H1 (cell line): ENCODE measurements around the gene HELZ2. TPM values are rescaled to one million over a fixed set of nuclear protein-coding genes. Genes with fewer than 3 reads are reported as not detected.

Experiments used
- CTCF ChIA-PET: fragments of 300-600 bp; sonication (Branson Sonifier 250); formaldehyde crosslinking; loops from one replicate; lab custom pipeline; 2021; ENCODE audit not compliant: partially characterized antibody; lab: Charles Lee
- POLR2A ChIA-PET: fragments of 300-600 bp; sonication (Branson Sonifier 250); formaldehyde crosslinking; loops from one replicate; lab custom pipeline; 2021; ENCODE audit warnings: inconsistent platforms; ENCODE audit not compliant: partially characterized antibody; lab: Charles Lee
- DNase-seq, 2 experiments: peaks; one replicate each; pipeline versions ENCODE4 v3.0.0 to v3.0.0-alpha.2; 2010 to 2022; ENCODE audit warnings: low spot score in 2 of 2, low read depth in 1 of 2, mixed read lengths in 1 of 2
- FAIRE-seq: peaks from 2 replicates; lab custom pipeline; 2011; peaks lifted over from hg19 to GRCh38; lab: Jason Lieb, UNC
- H2AFZ ChIP-seq: 2 replicates; pipeline ENCODE4 v1.8.1; 2012; ENCODE audit warnings: low read length, inconsistent platforms
- H2AK5ac ChIP-seq: 2 replicates; pipeline ENCODE4 v1.6.1; 2013; ENCODE audit warnings: low read depth, low read length
- H2BK120ac ChIP-seq: replicated peaks from 2 replicates; pipeline ENCODE3; 2013; ENCODE audit warnings: low read depth, low read length, inconsistent platforms
- H2BK12ac ChIP-seq: 2 replicates; pipeline ENCODE4 v1.6.1; 2013; ENCODE audit warnings: low read depth, low read length
- H2BK15ac ChIP-seq: 2 replicates; pipeline ENCODE4 v1.6.1; 2013; ENCODE audit warnings: low read length
- H2BK20ac ChIP-seq: 2 replicates; pipeline ENCODE4 v1.6.1; 2013; ENCODE audit warnings: low read length
- H2BK5ac ChIP-seq: 2 replicates; pipeline ENCODE4 v1.6.1; 2013; ENCODE audit warnings: low read depth, low read length
- H3K14ac ChIP-seq: 2 replicates; pipeline ENCODE4 v1.6.1; 2013; ENCODE audit warnings: inconsistent platforms; ENCODE audit not compliant: insufficient read length
- H3K18ac ChIP-seq: 2 replicates; pipeline ENCODE4 v1.6.1; 2013; ENCODE audit warnings: low read length; ENCODE audit errors: extremely low read depth
- H3K23ac ChIP-seq: 2 replicates; pipeline ENCODE4 v1.6.1; 2013; ENCODE audit warnings: inconsistent platforms; ENCODE audit not compliant: insufficient read length
- H3K23me2 ChIP-seq: 2 replicates; pipeline ENCODE4 v1.6.1; 2013; ENCODE audit warnings: low read depth, low read length
- H3K27ac ChIP-seq: 2 replicates; pipeline ENCODE4 v1.6.1; 2011; ENCODE audit warnings: low read depth, low read length, inconsistent platforms
- H3K27me3 ChIP-seq, 4 experiments: replicated peaks in 1 of 4; 1 replicate in 1 of 4; 2 replicates in 3 of 4; pipeline versions ENCODE4 v1.6.1 to v1.8.1; 2011 to 2013; ENCODE audit warnings: low read length in 3 of 4, mild to moderate bottlenecking in 3 of 4, inconsistent platforms in 2 of 4, mixed read lengths in 2 of 4, moderate library complexity in 1 of 4; ENCODE audit not compliant: control insufficient read depth in 3 of 4, insufficient read depth in 3 of 4; ENCODE audit errors: extremely low read depth in 1 of 4
- H3K36me3 ChIP-seq, 4 experiments: 2 replicates each; pipeline versions ENCODE4 v1.6.1 to v1.8.1; 2011 to 2013; ENCODE audit warnings: mild to moderate bottlenecking in 4 of 4, low read length in 3 of 4, moderate library complexity in 2 of 4, control low read depth in 1 of 4, inconsistent platforms in 1 of 4; ENCODE audit not compliant: insufficient read depth in 4 of 4, control insufficient read depth in 2 of 4
- H3K4ac ChIP-seq: replicated peaks from 2 replicates; pipeline ENCODE3; 2013; ENCODE audit warnings: low read length, low read depth, mixed read lengths, inconsistent platforms; ENCODE audit not compliant: insufficient read length
- H3K4me1 ChIP-seq, 4 experiments: replicated peaks in 1 of 4; 1 replicate in 1 of 4; 2 replicates in 3 of 4; pipeline versions ENCODE4 v1.6.1 to v1.8.1; 2011 to 2013; ENCODE audit warnings: low read length in 3 of 4, inconsistent platforms in 2 of 4, mixed read lengths in 1 of 4; ENCODE audit not compliant: insufficient read depth in 4 of 4, control insufficient read depth in 3 of 4
- H3K4me2 ChIP-seq, 2 experiments: 2 replicates each; pipeline versions ENCODE4 v1.6.1 to v1.8.1; 2011 to 2013; ENCODE audit warnings: low read depth in 2 of 2, low read length in 2 of 2, control low read depth in 1 of 2, inconsistent platforms in 1 of 2, mild to moderate bottlenecking in 1 of 2; ENCODE audit not compliant: insufficient read depth in 1 of 2
- H3K4me3 ChIP-seq, 4 experiments: fragments of 200-600, 300-600 bp in 1 of 4; sonication (generic), shearing (Covaris generic), sonication (Bioruptor Twin) in 1 of 4; 2 replicates each; pipeline versions ENCODE4 v1.5.1 to v1.8.1; 2011 to 2016; ENCODE audit warnings: low read length in 4 of 4, low read depth in 3 of 4, control low read depth in 2 of 4, inconsistent platforms in 2 of 4, mild to moderate bottlenecking in 2 of 4, mixed read lengths in 1 of 4, moderate library complexity in 1 of 4; ENCODE audit not compliant: insufficient read depth in 2 of 4; ENCODE audit errors: extremely low read depth in 1 of 4
- H3K56ac ChIP-seq: replicated peaks from 2 replicates; pipeline ENCODE3; 2013; ENCODE audit warnings: low read depth, mild to moderate bottlenecking, mixed read lengths, low read length, inconsistent platforms; ENCODE audit not compliant: insufficient read length
- H3K79me1 ChIP-seq: 2 replicates; pipeline ENCODE4 v1.6.1; 2013; ENCODE audit warnings: low read depth, low read length, control low read depth
- H3K79me2 ChIP-seq, 2 experiments: 2 replicates each; pipeline versions ENCODE4 v1.6.1 to v1.8.1; 2012 to 2013; ENCODE audit warnings: low read length in 2 of 2, mild to moderate bottlenecking in 2 of 2, inconsistent platforms in 1 of 2; ENCODE audit not compliant: insufficient read depth in 2 of 2, control insufficient read depth in 1 of 2
- H3K9ac ChIP-seq, 4 experiments: replicated peaks in 1 of 4; 1 replicate in 1 of 4; 2 replicates in 3 of 4; pipeline versions ENCODE4 v1.6.1 to v1.8.1; 2011 to 2013; ENCODE audit warnings: low read depth in 3 of 4, low read length in 3 of 4, control low read depth in 2 of 4, mild to moderate bottlenecking in 2 of 4, moderate library complexity in 2 of 4, inconsistent platforms in 1 of 4; ENCODE audit errors: extremely low read depth in 1 of 4
- H3K9me3 ChIP-seq, 2 experiments: 2 replicates each; pipeline versions ENCODE4 v1.6.1 to v1.8.1; 2012 to 2013; ENCODE audit warnings: mild to moderate bottlenecking in 2 of 2, moderate library complexity in 2 of 2, control low read depth in 1 of 2, inconsistent platforms in 1 of 2, low read depth in 1 of 2, low read length in 1 of 2, mixed read lengths in 1 of 2; ENCODE audit not compliant: insufficient read depth in 2 of 2
- H4K20me1 ChIP-seq, 2 experiments: replicated peaks in 1 of 2; 2 replicates each; pipeline versions ENCODE3 to v1.8.1; 2011 to 2013; ENCODE audit warnings: inconsistent platforms in 2 of 2, low read length in 2 of 2, mild to moderate bottlenecking in 1 of 2; ENCODE audit not compliant: insufficient read depth in 2 of 2, control insufficient read depth in 1 of 2
- H4K5ac ChIP-seq: 2 replicates; pipeline ENCODE4 v1.6.1; 2013; ENCODE audit warnings: low read length, low read depth, mixed read lengths, inconsistent platforms; ENCODE audit not compliant: insufficient read length
- H4K8ac ChIP-seq: 2 replicates; pipeline ENCODE4 v1.8.0; 2013; ENCODE audit warnings: mild to moderate bottlenecking, moderate library complexity, low read length, inconsistent platforms; ENCODE audit not compliant: insufficient read depth; ENCODE audit errors: extremely low read depth
- H4K91ac ChIP-seq: replicated peaks from 2 replicates; pipeline ENCODE3; 2013; ENCODE audit warnings: low read length, mixed read lengths, inconsistent platforms; ENCODE audit not compliant: insufficient read length
- GABPA ChIP-seq: IDR thresholded peaks from 2 replicates; pipeline ENCODE4 v1.6.1; 2011; ENCODE audit warnings: mild to moderate bottlenecking, low read length, moderate library complexity, borderline replicate concordance; ENCODE audit not compliant: insufficient read depth
- POLR2A ChIP-seq, 2 experiments: IDR thresholded peaks; 1 replicate in 1 of 2; 2 replicates in 1 of 2; pipeline ENCODE4 v1.6.1; 2011; ENCODE audit warnings: low read depth in 2 of 2, low read length in 2 of 2, mild to moderate bottlenecking in 2 of 2; ENCODE audit errors: control extremely low read depth in 1 of 2
- RAD21 ChIP-seq, 2 experiments: IDR thresholded peaks in 1 of 2; conservative IDR thresholded peaks in 1 of 2; 2 replicates each; pipeline ENCODE4 v1.6.1; 2011; ENCODE audit warnings: low read depth in 2 of 2, low read length in 2 of 2, improper control_type of control experiment in 1 of 2, inconsistent platforms in 1 of 2, mild to moderate bottlenecking in 1 of 2, moderate library complexity in 1 of 2
- RNF2 ChIP-seq: fragments of 200-900, 300-1000 bp; sonication (generic); IDR thresholded peaks from 2 replicates; pipeline ENCODE4 v1.7.1; 2016; ENCODE audit warnings: borderline replicate concordance, low read depth, mild to moderate bottlenecking, antibody characterized with exemption, low read length; ENCODE audit not compliant: poor library complexity, severe bottlenecking; ENCODE audit errors: missing control alignments
- WGBS, 2 experiments: shearing (Covaris generic) in 1 of 2; methylation state at CpG; one replicate each; pipeline versions ENCODE4 v1.1.6 to v1.1.7; 2013 to 2015; ENCODE audit warnings: low lambda C conversion rate in 2 of 2, mixed read lengths in 2 of 2, inconsistent platforms in 1 of 2, low coverage in 1 of 2, missing lambda C conversion rate in 1 of 2; ENCODE audit not compliant: insufficient replicate concordance in 2 of 2, insufficient coverage in 1 of 2, insufficient read length in 1 of 2; ENCODE audit errors: extremely low coverage in 1 of 2, missing lambda C conversion rate in 1 of 2; 5-methylcytosine and 5-hydroxymethylcytosine counted together
- polyA plus RNA-seq, 7 experiments: library from polyadenylated mRNA; depleted of rRNA in 3 of 7; stranded (reverse) in 5 of 7; unstranded in 2 of 7; fragments of >200 nt in 5 of 7; fragments of 200-250 nt in 2 of 7; gene quantifications; 1 replicate in 5 of 7; 2 replicates in 1 of 7; 4 replicates in 1 of 7; pipeline versions ENCODE4 v1.2.1 to v1.2.3, GENCODE V29; 2011 to 2013; ENCODE audit warnings: missing spikeins in 2 of 7, mixed read lengths in 2 of 7
- total RNA-seq: library from RNA; stranded (reverse); fragmentation: NEBNext Ultra II Directional; extraction: Animal tissue kit (Norgen Biotek cat#: 25700); gene quantifications from 2 replicates; pipeline ENCODE4 v1.2.1, GENCODE V29; 2021

The HELZ2 gene
- total and polyA plus RNA-seq, 2 of the 8 experiments (the other 6 are each of a cell fraction or from before 2014, with no cell fraction given), result 7.9 to 17.5 TPM

- no peak overlapping the region for H2BK120ac ChIP-seq
- no peaks in the 10 kb centered on the region for H3K79me1 ChIP-seq
- H3K4me2 ChIP-seq, result no peak overlapping the region
- no peak overlapping the region for H3K18ac ChIP-seq
- H3K79me2 ChIP-seq, result no peaks in the 10 kb centered on the region
- H3K23me2 ChIP-seq, result no peaks in the 10 kb centered on the region
- no peak overlapping the region for H4K91ac ChIP-seq
- H3K14ac ChIP-seq, result no peak overlapping the region
- ChIA-PET POLR2A (no interaction called here), CTCF (interaction anchor here (0.8 to 1.6 kb wide), 5 partner anchors 19 to 528 kb away, joined by 3 to 4 read pairs (median 3); no protein-coding TSS in a partner anchor)
- no peak overlapping the region for H3K4me3 ChIP-seq
- no peak overlapping the region for H2BK12ac ChIP-seq
- H3K36me3 ChIP-seq, result peaks cover 0 to 18% (median 12%) of the 10 kb centered on the region in 4 experiments; a peak in 7 of 8 replicates
- no peak overlapping the region for H4K5ac ChIP-seq
- no peak overlapping the region for H2AFZ ChIP-seq
- no peak overlapping the region for H2AK5ac ChIP-seq
- no peak overlapping the region for H3K23ac ChIP-seq
- DNase-seq (no peak), FAIRE-seq (no peak)
- H2BK5ac ChIP-seq, result no peak overlapping the region
- H2BK20ac ChIP-seq, result no peak overlapping the region
- H3K27ac ChIP-seq, result no peak overlapping the region
- H3K9me3 ChIP-seq, result no peaks in the 10 kb centered on the region
- no peaks in the 10 kb centered on the region for H3K4me1 ChIP-seq
- no peak overlapping the region for H3K9ac ChIP-seq
- no peak overlapping the region for H3K56ac ChIP-seq
- H3K27me3 ChIP-seq, result no peaks in the 10 kb centered on the region
- peaks cover 0 to 12% of the 10 kb centered on the region in 2 experiments for H4K20me1 ChIP-seq
- 98% methylated on average over 28 of the region's 28 CpGs; no CpG with 5 or more reads in 1 of the 2 experiments for WGBS, 2 experiments
- H3K4ac ChIP-seq, result no peak overlapping the region
- no peak overlapping the region; the same call in 1 of the 2 replicates for H4K8ac ChIP-seq
- no peak overlapping the region for H2BK15ac ChIP-seq
- TF ChIP-seq GABPA (no peak), RNF2 (no peak), RAD21 (IDR thresholded peaks at IDR 0.05 in 1 of 2, conservative IDR thresholded peaks at IDR 0.05 in 1 of 2; ENCODE audit: low read depth in 2 of 2, low read length in 2 of 2) (no peak), POLR2A (IDR thresholded peaks at IDR 0.05; ENCODE audit: control extremely low read depth in 1 of 2, low read depth in 2 of 2, low read length in 2 of 2) (no peak)
These were observed 17.8 kb upstream of the HELZ2 start for GRCh38 chr20:63591786-63592355.
